Body of pancreas (tissue), 4 donors: ENCODE results near the gene LLCFC1.

Experiments used
- POLR2A ChIP-seq, 3 donors: fragments of 450-650 bp; IDR thresholded peaks; one replicate each; pipeline ENCODE4 v1.6.1; 2016; ENCODE audit warnings: antibody characterized with exemption in 3 of 3, mild to moderate bottlenecking in 2 of 3
- TF ChIP-seq, protein P1 (sequence below), 7 experiments: fragments of 450-650 bp in 4 of 7; fragments of 200-600 bp in 3 of 7; sonication (generic) in 3 of 7; IDR thresholded peaks; one replicate each; pipeline ENCODE4 v1.5.1; 2016 to 2019; ENCODE audit warnings: antibody characterized with exemption in 7 of 7

DNA sequence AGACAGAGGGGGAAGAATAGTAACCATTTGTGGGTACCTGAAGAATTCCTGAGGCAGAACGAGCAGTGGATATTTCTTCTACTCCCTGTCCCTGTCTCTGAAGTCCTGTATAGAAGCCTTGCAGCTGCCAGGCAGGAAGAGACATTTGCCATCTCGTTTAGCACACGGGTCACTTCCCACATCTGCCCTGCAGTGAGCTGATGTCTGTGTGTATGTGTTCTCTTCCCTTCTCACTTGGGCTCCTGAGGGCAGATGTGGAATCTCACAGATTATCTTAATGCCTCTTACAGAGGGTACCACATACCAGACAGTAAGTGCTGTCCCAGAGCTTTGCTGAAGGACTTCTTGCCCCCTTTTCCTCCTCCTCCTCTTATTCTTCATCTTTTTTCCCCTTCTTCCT lies 39.6 kb upstream of the LLCFC1 start:
- TF ChIP-seq, protein P1, sequence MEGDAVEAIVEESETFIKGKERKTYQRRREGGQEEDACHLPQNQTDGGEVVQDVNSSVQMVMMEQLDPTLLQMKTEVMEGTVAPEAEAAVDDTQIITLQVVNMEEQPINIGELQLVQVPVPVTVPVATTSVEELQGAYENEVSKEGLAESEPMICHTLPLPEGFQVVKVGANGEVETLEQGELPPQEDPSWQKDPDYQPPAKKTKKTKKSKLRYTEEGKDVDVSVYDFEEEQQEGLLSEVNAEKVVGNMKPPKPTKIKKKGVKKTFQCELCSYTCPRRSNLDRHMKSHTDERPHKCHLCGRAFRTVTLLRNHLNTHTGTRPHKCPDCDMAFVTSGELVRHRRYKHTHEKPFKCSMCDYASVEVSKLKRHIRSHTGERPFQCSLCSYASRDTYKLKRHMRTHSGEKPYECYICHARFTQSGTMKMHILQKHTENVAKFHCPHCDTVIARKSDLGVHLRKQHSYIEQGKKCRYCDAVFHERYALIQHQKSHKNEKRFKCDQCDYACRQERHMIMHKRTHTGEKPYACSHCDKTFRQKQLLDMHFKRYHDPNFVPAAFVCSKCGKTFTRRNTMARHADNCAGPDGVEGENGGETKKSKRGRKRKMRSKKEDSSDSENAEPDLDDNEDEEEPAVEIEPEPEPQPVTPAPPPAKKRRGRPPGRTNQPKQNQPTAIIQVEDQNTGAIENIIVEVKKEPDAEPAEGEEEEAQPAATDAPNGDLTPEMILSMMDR (IDR thresholded peaks at IDR 0.05) = no peak
- no peak for TF ChIP-seq POLR2A (IDR thresholded peaks at IDR 0.05)
